ENCODE data around the gene DIAPH3. TPM values are rescaled to one million over a fixed set of nuclear protein-coding genes. Genes with fewer than 3 reads are reported as not detected.

The DIAPH3 gene
- total RNA-seq, 1 experiment from 2014 or later: 62.3 TPM

- H3K27ac ChIP-seq (ENCODE audit: low read depth, low read length, poor library complexity, severe bottlenecking): no peak overlapping the region
- no peaks in the 10 kb centered on the region for H3K9me3 ChIP-seq (ENCODE audit: low read depth, low read length, poor library complexity, severe bottlenecking)
- peaks cover 18% of the 10 kb centered on the region for H3K4me1 ChIP-seq (ENCODE audit: insufficient read depth, low read length, poor library complexity, severe bottlenecking)
- no peak for TF ChIP-seq EZH2 (IDR thresholded peaks at IDR 0.05; ENCODE audit: borderline replicate concordance, low read depth, low read length, poor library complexity, severe bottlenecking)
- TF ChIP-seq CTCF (conservative IDR thresholded peaks at IDR 0.05; ENCODE audit: low read depth, low read length): no peak
- no TSS peak for BruUV-seq (replicated peaks)
- H3K4me3 ChIP-seq (ENCODE audit: low read depth, low read length, poor library complexity, severe bottlenecking): no peak overlapping the region
- peaks cover 6% of the 10 kb centered on the region for H3K36me3 ChIP-seq (ENCODE audit: insufficient read depth, low read length, poor library complexity, severe bottlenecking)
- intact Hi-C loops (cut with micrococcal nuclease; ENCODE audit: unreplicated experiment): loop anchor here (10.0 kb wide), 1 partner anchor 506 kb away; no protein-coding TSS in a partner anchor
- DNase-seq (ENCODE audit: low spot score): no peak
- ChIA-PET CTCF (no interaction called here), POLR2A (ENCODE audit: low non-redundant PET) (no interaction called here)
- H3K27me3 ChIP-seq (replicated peaks; ENCODE audit: insufficient read depth, low read depth, low read length, poor library complexity): no peaks in the 10 kb centered on the region
Observed at GRCh38 chr13:59901191-59901590, 262.5 kb downstream of the DIAPH3 start.

- Histone ChIP-seq H3K27ac (ENCODE audit: low read depth, low read length, poor library complexity, severe bottlenecking) (no peak overlapping the region), H3K4me3 (ENCODE audit: low read depth, low read length, poor library complexity, severe bottlenecking) (no peak overlapping the region), H3K9me3 (ENCODE audit: low read depth, low read length, poor library complexity, severe bottlenecking) (no peaks in the 10 kb centered on the region), H3K4me1 (ENCODE audit: insufficient read depth, low read length, poor library complexity, severe bottlenecking) (peaks cover 15% of the 10 kb centered on the region), H3K27me3 (replicated peaks; ENCODE audit: insufficient read depth, low read depth, low read length, poor library complexity) (no peaks in the 10 kb centered on the region), H3K36me3 (ENCODE audit: insufficient read depth, low read length, poor library complexity, severe bottlenecking) (peaks cover 6% of the 10 kb centered on the region)
- DNase-seq (ENCODE audit: low spot score): no peak
- no TSS peak for BruUV-seq (replicated peaks)
- ChIA-PET POLR2A (ENCODE audit: low non-redundant PET) (interaction anchor here (0.6 kb wide), 1 partner anchor 637 kb away, joined by 13 read pairs; no protein-coding TSS in a partner anchor), CTCF (no interaction called here)
- TF ChIP-seq CTCF (conservative IDR thresholded peaks at IDR 0.05; ENCODE audit: low read depth, low read length): no peak
- TF ChIP-seq EZH2 (IDR thresholded peaks at IDR 0.05; ENCODE audit: borderline replicate concordance, low read depth, low read length, poor library complexity, severe bottlenecking): no peak
- intact Hi-C loops (cut with micrococcal nuclease; ENCODE audit: unreplicated experiment): no loop called here
Observed at GRCh38 chr13:59898066-59898465, 265.7 kb downstream of the DIAPH3 start.

GRCh38 chr13:59893266-59893665, 270.5 kb downstream of the DIAPH3 start:
- POLR2A ChIA-PET (ENCODE audit: low non-redundant PET): no interaction called here
- TF ChIP-seq EZH2 (IDR thresholded peaks at IDR 0.05; ENCODE audit: borderline replicate concordance, low read depth, low read length, poor library complexity, severe bottlenecking) (no peak), CTCF (conservative IDR thresholded peaks at IDR 0.05; ENCODE audit: low read depth, low read length) (no peak)
- Histone ChIP-seq H3K36me3 (ENCODE audit: insufficient read depth, low read length, poor library complexity, severe bottlenecking) (peaks cover under 1% of the 10 kb centered on the region), H3K4me1 (ENCODE audit: insufficient read depth, low read length, poor library complexity, severe bottlenecking) (peaks cover 37% of the 10 kb centered on the region), H3K27ac (ENCODE audit: low read depth, low read length, poor library complexity, severe bottlenecking) (peak overlapping the region; percentile 21), H3K9me3 (ENCODE audit: low read depth, low read length, poor library complexity, severe bottlenecking) (no peaks in the 10 kb centered on the region), H3K27me3 (replicated peaks; ENCODE audit: insufficient read depth, low read depth, low read length, poor library complexity) (no peaks in the 10 kb centered on the region), H3K4me3 (ENCODE audit: low read depth, low read length, poor library complexity, severe bottlenecking) (no peak overlapping the region)
- no TSS peak for BruUV-seq (replicated peaks)
- intact Hi-C loops (cut with micrococcal nuclease; ENCODE audit: unreplicated experiment): no loop called here
- CTCF ChIA-PET: no interaction called here
- no peak for DNase-seq (ENCODE audit: low spot score)

All from A673 (cell line).